ENCODE results near the gene SAMD14. TPM values are rescaled to one million over a fixed set of nuclear protein-coding genes. Genes with fewer than 3 reads are reported as not detected.

SAMD14 gene
- total and polyA plus RNA-seq, 2 experiments from 2014 or later = 0.70 to 4.7 TPM

GRCh38 chr17:50108556-50108955 is 21.4 kb downstream of the SAMD14 start (continued):
- no peak for TF ChIP-seq EZH2phosphoT487 (IDR thresholded peaks at IDR 0.05; ENCODE audit: unreplicated experiment)
- TF ChIP-seq, protein P1, sequence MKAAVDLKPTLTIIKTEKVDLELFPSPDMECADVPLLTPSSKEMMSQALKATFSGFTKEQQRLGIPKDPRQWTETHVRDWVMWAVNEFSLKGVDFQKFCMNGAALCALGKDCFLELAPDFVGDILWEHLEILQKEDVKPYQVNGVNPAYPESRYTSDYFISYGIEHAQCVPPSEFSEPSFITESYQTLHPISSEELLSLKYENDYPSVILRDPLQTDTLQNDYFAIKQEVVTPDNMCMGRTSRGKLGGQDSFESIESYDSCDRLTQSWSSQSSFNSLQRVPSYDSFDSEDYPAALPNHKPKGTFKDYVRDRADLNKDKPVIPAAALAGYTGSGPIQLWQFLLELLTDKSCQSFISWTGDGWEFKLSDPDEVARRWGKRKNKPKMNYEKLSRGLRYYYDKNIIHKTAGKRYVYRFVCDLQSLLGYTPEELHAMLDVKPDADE (IDR thresholded peaks at IDR 0.05) = no peak
- TF ChIP-seq POLR2AphosphoS5 (IDR thresholded peaks at IDR 0.05; ENCODE audit: low read depth) = no peak
- no peak for TF ChIP-seq EZH2 (IDR thresholded peaks at IDR 0.05; ENCODE audit: low read depth, unreplicated experiment)

DNA sequence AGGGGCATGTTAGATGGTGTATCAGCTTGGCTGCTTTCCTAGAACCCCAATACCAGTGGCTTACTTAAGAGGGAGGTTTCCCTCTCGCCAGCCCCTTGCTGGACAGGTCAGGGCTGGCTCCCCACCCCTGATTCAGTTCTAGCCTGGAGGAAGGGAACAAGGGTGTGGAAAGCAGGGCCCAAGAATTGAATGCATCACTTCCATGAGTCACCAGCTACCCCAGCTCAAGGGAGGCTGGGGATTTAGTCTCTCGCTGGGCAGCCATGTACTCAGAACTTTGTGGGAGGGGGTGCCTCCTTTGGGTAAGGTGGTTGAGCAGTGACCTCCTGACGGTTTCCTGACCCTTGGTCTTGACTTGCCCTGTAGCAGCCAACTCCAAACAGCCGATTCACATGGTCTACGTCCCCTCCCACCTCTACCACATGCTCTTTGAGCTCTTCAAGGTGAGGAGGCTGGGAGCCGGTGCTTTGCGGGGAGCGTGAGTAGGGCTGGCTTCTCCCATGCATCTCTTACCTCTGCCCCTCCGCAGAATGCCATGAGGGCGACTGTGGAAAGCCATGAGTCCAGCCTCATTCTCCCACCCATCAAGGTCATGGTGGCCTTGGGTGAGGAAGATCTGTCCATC is 22.1 kb downstream of the SAMD14 start:
- H3K4me2 ChIP-seq = no peak overlapping the region
- DNase-seq (ENCODE audit: low spot score) (no peak), ATAC-seq (no peak)
- peaks cover 12% of the 10 kb centered on the region for H3K27me3 Mint-ChIP-seq (ENCODE audit: insufficient read depth, low read depth, poor library complexity)
- H3K27me3 ChIP-seq (ENCODE audit: insufficient read depth) = no peaks in the 10 kb centered on the region
- no peaks in the 10 kb centered on the region for H3K9me3 Mint-ChIP-seq
- no peaks in the 10 kb centered on the region for H3K9me2 ChIP-seq (ENCODE audit: insufficient read depth)
- H3K36me3 ChIP-seq (ENCODE audit: insufficient read depth) = no peaks in the 10 kb centered on the region
- no peaks in the 10 kb centered on the region for H3F3A ChIP-seq (replicated peaks; ENCODE audit: low read depth)
- no peaks in the 10 kb centered on the region; the same call in 1 of the 3 replicates for H3K36me3 Mint-ChIP-seq (ENCODE audit: low read depth)
- peaks cover 5% of the 10 kb centered on the region; the same call in 1 of the 2 replicates for H3K4me1 ChIP-seq (ENCODE audit: insufficient read depth)
- H3K4me3 ChIP-seq = no peak overlapping the region
- H2AFZ ChIP-seq = no peak overlapping the region
- H3K27ac ChIP-seq (ENCODE audit: low read depth) = no peak overlapping the region
- H3K79me2 ChIP-seq (replicated peaks; ENCODE audit: insufficient read depth) = no peaks in the 10 kb centered on the region
- H4K20me1 ChIP-seq (replicated peaks; ENCODE audit: insufficient read depth) = no peaks in the 10 kb centered on the region
- H3K27ac Mint-ChIP-seq = no peak overlapping the region
- H3K4me1 Mint-ChIP-seq = no peaks in the 10 kb centered on the region; the same call in 1 of the 3 replicates
- no peak overlapping the region; the same call in 2 of the 3 replicates for H3K4me3 Mint-ChIP-seq
- TF ChIP-seq CREB1 (CRISPR knock-in tag; IDR thresholded peaks at IDR 0.05; ENCODE audit: low read depth) (no peak), ZNF114 (CRISPR knock-in tag; IDR thresholded peaks at IDR 0.05) (no peak), ZNF462 (CRISPR knock-in tag; IDR thresholded peaks at IDR 0.05) (no peak), POLR2AphosphoS5 (IDR thresholded peaks at IDR 0.05; ENCODE audit: low read depth) (no peak), EZH2phosphoT487 (IDR thresholded peaks at IDR 0.05; ENCODE audit: unreplicated experiment) (no peak), NANOG (IDR thresholded peaks at IDR 0.05; ENCODE audit: borderline replicate concordance) (no peak), JUNB (IDR thresholded peaks at IDR 0.05; ENCODE audit: unreplicated experiment) (no peak), CTCF (conservative IDR thresholded peaks at IDR 0.05; ENCODE audit: low read depth in 2 of 2) (no peak), ZNF331 (CRISPR knock-in tag; IDR thresholded peaks at IDR 0.05; ENCODE audit: low read depth) (no peak), EZH2 (IDR thresholded peaks at IDR 0.05; ENCODE audit: low read depth, unreplicated experiment) (no peak), STAT1 (IDR thresholded peaks at IDR 0.05; ENCODE audit: unreplicated experiment) (no peak)
- TF ChIP-seq, protein P1 (IDR thresholded peaks at IDR 0.05) = no peak

Measured in GM23338 (cell line).